ENCODE data around the gene ELP1. TPM values are rescaled to one million over a fixed set of nuclear protein-coding genes. Genes with fewer than 3 reads are reported as not detected.
"Not testable (repeated sequence)": the region's sequence is repeated elsewhere in the genome, so short reads cannot be mapped to it uniquely, and the experiment has no call there.

Gene ELP1
- total and polyA plus RNA-seq, 5 donors: 12.8 to 24.1 (median 21.9) TPM

DNA sequence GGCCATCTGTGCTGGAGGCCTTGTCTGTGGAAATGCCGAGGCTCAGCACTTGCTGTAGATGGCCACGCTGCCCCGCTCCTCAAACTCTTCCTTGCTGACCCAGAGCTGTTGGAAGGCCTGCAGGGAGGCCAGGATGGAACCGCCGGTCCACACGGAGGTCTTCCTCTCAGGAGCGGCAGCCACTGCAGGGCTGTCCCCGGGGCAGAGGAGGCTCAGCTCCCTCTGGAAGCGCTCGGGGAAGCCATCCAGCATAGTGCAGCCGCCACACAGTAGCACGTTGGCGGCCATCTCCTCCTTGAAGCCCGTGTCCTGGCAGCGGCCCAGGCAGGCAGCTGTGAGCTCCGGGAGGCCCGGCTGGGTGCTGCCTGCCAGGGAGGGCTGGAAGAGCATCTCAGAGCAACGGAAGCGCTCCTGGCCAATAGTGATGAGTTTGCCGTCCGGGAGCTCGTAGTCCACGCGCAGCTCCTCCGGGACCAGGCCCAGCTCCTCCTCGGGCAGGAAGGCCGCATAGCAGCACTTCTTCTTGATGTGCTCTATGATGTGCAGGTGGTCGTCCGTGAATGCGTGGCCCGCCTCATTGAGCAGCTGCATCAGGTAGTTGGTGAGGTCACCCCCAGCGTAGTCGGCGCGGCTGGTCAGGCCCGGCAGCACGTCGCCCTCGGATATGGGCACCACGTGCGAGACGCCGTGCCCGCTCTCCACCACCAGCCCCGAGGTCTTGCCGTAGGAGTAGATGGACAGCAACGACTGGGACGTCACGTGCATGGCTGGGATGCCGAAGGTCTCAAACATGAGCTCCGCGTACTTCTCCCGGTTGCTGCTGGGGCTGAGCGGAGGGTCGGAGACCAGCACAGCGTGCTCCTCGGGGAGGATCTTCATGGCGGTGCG, 79.0 kb downstream of the ELP1 start:
- intact Hi-C loops (cut with DNase I): no loop called here
- Histone ChIP-seq H3K9me3 (ENCODE audit: control insufficient read depth, low read length) (no peaks in the 10 kb centered on the region), H3K4me1 (ENCODE audit: control insufficient read depth, insufficient read depth, low read length) (no peaks in the 10 kb centered on the region), H3K27ac (ENCODE audit: low read length) (no peak overlapping the region), H3K27me3 (ENCODE audit: control insufficient read depth, insufficient read depth) (no peaks in the 10 kb centered on the region), H3K4me3 (ENCODE audit: low read length) (no peak overlapping the region)
- WGBS: 89% methylated on average over 59 of the region's 59 CpGs
- ATAC-seq (peak in 1 of 2 donors; percentile 27), DNase-seq (peak in 2 of 3 donors; percentile 59 to 69)

DNA sequence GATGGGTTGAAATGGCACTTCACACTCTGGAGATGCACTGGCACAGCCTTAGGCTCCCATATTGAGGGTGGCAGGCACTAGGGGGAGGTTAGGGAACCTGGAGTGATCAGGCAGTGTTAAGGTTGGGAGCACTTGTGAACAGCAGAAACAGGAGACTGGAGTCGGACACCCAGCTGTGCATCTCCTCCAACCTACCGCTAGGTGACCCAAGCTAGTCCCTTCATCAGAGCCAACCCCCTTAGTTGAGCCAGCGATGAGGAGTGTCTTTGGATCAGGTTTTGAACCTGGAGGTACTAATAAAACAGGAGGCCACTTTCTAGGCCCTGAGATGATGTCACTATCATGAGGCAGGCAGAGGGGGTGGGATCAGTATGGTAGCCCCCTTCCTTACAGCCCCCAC, 79.8 kb downstream of the ELP1 start:
- no peak for ATAC-seq
- no peak for DNase-seq
- WGBS: 92% methylated on average over 3 of the region's 3 CpGs
- H3K27me3 ChIP-seq (ENCODE audit: control insufficient read depth, insufficient read depth): no peaks in the 10 kb centered on the region
- intact Hi-C loops (cut with DNase I): no loop called here
- H3K27ac ChIP-seq (ENCODE audit: low read length): no peak overlapping the region
- no peak overlapping the region for H3K4me3 ChIP-seq (ENCODE audit: low read length)
- H3K9me3 ChIP-seq (ENCODE audit: control insufficient read depth, low read length): no peaks in the 10 kb centered on the region
- H3K4me1 ChIP-seq (ENCODE audit: control insufficient read depth, insufficient read depth, low read length): no peaks in the 10 kb centered on the region

DNA sequence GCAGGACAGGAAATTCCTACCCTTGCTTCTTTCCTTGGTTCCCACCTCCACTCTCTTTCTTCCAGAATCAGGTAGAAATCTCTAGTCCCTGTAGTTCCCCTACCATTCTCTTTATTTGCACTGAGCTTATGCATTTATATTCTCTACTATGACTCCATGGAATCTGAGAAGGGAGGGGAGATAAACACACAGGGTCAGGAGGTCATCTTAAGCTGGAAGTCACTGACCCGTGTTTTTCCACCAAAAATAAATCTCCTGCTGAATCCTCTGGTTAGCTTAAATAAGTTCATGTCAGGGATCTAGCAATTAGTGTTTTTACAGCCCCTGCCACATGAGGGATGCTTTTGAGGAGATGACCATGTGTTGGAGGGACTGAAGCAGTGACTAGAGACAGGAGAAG, 81.8 kb downstream of the ELP1 start:
- no peak for DNase-seq
- intact Hi-C loops (cut with DNase I): no loop called here
- no peaks in the 10 kb centered on the region for H3K9me3 ChIP-seq (ENCODE audit: control insufficient read depth, low read length)
- H3K4me3 ChIP-seq (ENCODE audit: low read length): no peak overlapping the region
- no peaks in the 10 kb centered on the region for H3K27me3 ChIP-seq (ENCODE audit: control insufficient read depth, insufficient read depth)
- peak in 1 of 2 donors; percentile 17 for ATAC-seq
- H3K27ac ChIP-seq (ENCODE audit: low read length): no peak overlapping the region
- 21% methylated on average over 1 of the region's 1 CpG for WGBS
- no peaks in the 10 kb centered on the region for H3K4me1 ChIP-seq (ENCODE audit: control insufficient read depth, insufficient read depth, low read length)

DNA sequence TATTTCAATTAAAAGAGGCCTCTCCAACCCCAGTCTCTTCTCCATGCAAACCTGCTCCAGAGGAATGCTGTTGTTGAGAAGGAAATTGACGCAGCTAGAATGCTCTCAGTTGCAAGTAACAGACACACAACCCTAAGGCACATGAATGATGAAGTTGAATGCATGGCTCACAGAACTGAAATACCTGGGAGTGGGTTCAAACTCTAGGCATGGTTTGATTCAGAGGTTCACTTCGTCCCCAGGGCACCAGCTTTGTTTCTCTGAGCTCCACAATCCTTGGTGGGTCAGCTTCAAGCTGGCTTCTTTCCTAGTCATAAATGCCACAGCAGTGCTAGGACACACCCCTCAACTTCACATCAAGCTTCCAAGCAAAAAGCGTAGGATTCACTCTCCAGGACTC, 82.8 kb downstream of the ELP1 start:
- DNase-seq: no peak
- WGBS: 84% methylated on average over 3 of the region's 3 CpGs
- no peak for ATAC-seq

DNA sequence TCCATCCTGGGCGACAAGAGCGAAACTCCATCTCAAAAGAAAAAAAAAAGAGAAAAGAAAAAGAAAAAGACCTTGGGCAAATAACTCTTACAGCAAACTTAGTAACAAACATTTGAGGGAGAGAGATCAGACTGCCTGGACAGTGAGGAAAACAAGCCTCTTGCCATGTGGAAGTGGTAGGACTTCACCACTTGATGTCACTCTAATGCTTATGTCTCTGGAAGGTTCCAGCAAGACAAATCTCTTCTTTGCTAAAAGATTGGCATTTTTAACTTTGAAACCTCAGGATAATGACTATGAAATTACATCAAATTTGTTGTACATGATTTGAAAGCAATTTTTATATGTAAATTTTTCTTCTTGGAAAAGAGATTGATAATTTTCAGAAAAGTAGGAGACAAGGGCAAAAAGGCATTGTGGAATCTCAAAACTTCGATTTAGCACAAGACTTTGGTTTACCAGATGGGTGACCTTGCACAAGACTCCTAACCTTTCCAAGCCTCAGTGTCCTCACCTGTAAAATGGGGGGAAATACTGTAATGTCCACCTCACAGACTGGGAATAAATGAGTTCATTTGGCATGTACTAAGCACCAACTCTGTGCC, 83.5 kb downstream of the ELP1 start:
- Histone ChIP-seq H3K9me3 (ENCODE audit: control insufficient read depth, low read length) (no peaks in the 10 kb centered on the region), H3K27ac (ENCODE audit: low read length) (no peak overlapping the region), H3K4me1 (ENCODE audit: control insufficient read depth, insufficient read depth, low read length) (no peaks in the 10 kb centered on the region), H3K27me3 (ENCODE audit: control insufficient read depth, insufficient read depth) (no peaks in the 10 kb centered on the region), H3K4me3 (ENCODE audit: low read length) (no peak overlapping the region)
- WGBS: 96% methylated on average over 3 of the region's 3 CpGs
- DNase-seq (no peak), ATAC-seq (no peak)
- intact Hi-C loops (cut with DNase I): no loop called here

More for the DNA sequence above, 82.8 kb downstream of the ELP1 start:
- H3K27ac ChIP-seq (ENCODE audit: low read length): no peak overlapping the region
- H3K4me3 ChIP-seq (ENCODE audit: low read length): no peak overlapping the region
- no peaks in the 10 kb centered on the region for H3K27me3 ChIP-seq (ENCODE audit: control insufficient read depth, insufficient read depth)
- intact Hi-C loops (cut with DNase I): no loop called here
- no peaks in the 10 kb centered on the region for H3K9me3 ChIP-seq (ENCODE audit: control insufficient read depth, low read length)
- H3K4me1 ChIP-seq (ENCODE audit: control insufficient read depth, insufficient read depth, low read length): no peaks in the 10 kb centered on the region

DNA sequence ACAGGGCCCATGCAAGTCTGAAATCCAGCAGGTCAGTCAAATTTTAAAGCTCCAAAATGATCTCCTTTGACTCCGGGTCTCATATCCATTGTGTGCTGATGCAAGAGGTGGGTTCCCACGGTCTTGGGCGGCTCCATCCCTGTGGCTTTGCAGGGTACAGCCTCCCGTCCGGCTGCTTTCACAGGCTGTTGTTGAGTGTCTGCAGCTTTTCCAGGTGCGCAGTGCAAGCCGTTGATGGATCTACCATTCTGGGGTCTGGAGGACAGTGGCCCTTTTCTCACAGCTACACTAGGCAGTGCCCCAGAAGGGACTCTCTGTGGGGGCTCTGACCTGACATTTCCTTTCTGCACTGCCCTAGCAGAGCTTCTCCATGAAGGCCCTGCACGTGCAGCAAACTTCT, 85.6 kb downstream of the ELP1 start:
- H3K27ac ChIP-seq (ENCODE audit: low read length); H3K4me3 ChIP-seq (ENCODE audit: low read length); ATAC-seq; H3K9me3 ChIP-seq (ENCODE audit: control insufficient read depth, low read length); H3K27me3 ChIP-seq (ENCODE audit: control insufficient read depth, insufficient read depth); intact Hi-C loops (cut with DNase I); H3K4me1 ChIP-seq (ENCODE audit: control insufficient read depth, insufficient read depth, low read length): not testable (repeated sequence)
- peak in 1 of 3 donors; percentile 37 for DNase-seq
- 93% methylated on average over 8 of the region's 8 CpGs for WGBS

DNA sequence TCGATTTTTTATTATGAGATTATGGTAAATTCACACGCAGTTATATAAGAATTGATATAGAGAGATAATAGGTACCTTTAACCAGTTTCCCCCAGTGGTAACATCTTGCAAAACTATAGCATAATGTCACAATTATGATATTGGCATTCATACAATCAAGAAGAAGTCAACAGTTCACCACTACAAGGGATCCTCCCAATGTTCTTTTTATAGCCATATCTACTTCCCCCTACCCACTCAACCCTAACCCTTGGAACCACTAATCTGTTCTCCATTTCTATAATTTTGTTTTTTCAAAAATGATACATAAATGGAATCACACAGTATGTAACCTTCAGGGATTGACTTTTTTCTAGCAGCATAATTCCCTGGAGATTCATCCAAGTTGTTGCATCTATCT, 88.0 kb downstream of the ELP1 start:
- 91% methylated on average over 2 of the region's 2 CpGs for WGBS
- H3K4me1 ChIP-seq (ENCODE audit: control insufficient read depth, insufficient read depth, low read length): peaks cover 2% of the 10 kb centered on the region
- H3K9me3 ChIP-seq (ENCODE audit: control insufficient read depth, low read length): no peaks in the 10 kb centered on the region
- intact Hi-C loops (cut with DNase I): no loop called here
- no peak overlapping the region for H3K4me3 ChIP-seq (ENCODE audit: low read length)
- DNase-seq: no peak
- H3K27me3 ChIP-seq (ENCODE audit: control insufficient read depth, insufficient read depth): no peaks in the 10 kb centered on the region
- no peak for ATAC-seq
- H3K27ac ChIP-seq (ENCODE audit: low read length): no peak overlapping the region

DNA sequence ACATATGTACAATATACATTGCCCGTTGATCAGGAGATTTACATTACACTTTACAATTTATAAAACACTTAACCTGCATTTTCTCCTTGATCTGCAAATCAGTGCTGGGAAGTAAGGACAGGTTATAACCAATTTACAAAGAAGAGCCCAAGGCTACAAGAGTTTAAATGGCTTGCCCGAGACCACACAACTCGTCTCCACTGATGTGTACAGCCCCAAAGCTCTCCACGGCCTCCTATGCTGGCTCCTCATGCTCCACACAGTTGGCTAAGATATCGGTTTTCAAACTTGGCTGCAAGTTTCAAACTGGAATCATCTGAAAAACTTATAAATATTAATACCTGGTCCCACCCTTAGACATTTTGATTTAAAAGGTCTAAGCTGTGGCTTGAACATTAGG, 88.4 kb downstream of the ELP1 start:
- Histone ChIP-seq H3K4me1 (ENCODE audit: control insufficient read depth, insufficient read depth, low read length) (peaks cover 2% of the 10 kb centered on the region), H3K9me3 (ENCODE audit: control insufficient read depth, low read length) (no peaks in the 10 kb centered on the region), H3K27ac (ENCODE audit: low read length) (no peak overlapping the region), H3K4me3 (ENCODE audit: low read length) (no peak overlapping the region), H3K27me3 (ENCODE audit: control insufficient read depth, insufficient read depth) (no peaks in the 10 kb centered on the region)
- 78% methylated on average over 5 of the region's 5 CpGs for WGBS
- DNase-seq (no peak), ATAC-seq (no peak)
- intact Hi-C loops (cut with DNase I): no loop called here

DNA sequence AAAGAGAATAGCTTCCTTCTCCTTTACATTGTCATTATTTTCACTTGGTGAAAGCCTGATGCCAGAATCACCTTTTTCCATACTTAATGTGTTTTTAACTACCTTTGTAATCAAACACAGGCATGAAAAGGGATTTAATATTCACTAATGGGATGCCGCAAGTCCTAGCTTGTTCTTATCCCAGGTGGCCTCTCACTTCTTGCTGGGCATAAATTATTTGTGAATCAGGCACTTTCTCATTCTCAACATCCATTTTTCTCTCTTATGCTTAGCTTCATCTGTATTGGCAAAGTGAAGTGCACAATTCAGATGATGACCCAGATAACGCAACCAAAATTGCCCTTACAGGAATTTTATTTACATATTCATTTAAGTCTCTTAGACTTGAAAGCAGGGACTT, 89.1 kb downstream of the ELP1 start:
- 97% methylated on average over 2 of the region's 2 CpGs for WGBS
- H3K4me1 ChIP-seq (ENCODE audit: control insufficient read depth, insufficient read depth, low read length): peaks cover 2% of the 10 kb centered on the region
- H3K9me3 ChIP-seq (ENCODE audit: control insufficient read depth, low read length): no peaks in the 10 kb centered on the region
- intact Hi-C loops (cut with DNase I): no loop called here
- H3K27ac ChIP-seq (ENCODE audit: low read length): no peak overlapping the region
- DNase-seq (no peak), ATAC-seq (no peak)
- no peaks in the 10 kb centered on the region for H3K27me3 ChIP-seq (ENCODE audit: control insufficient read depth, insufficient read depth)
- H3K4me3 ChIP-seq (ENCODE audit: low read length): no peak overlapping the region

DNA sequence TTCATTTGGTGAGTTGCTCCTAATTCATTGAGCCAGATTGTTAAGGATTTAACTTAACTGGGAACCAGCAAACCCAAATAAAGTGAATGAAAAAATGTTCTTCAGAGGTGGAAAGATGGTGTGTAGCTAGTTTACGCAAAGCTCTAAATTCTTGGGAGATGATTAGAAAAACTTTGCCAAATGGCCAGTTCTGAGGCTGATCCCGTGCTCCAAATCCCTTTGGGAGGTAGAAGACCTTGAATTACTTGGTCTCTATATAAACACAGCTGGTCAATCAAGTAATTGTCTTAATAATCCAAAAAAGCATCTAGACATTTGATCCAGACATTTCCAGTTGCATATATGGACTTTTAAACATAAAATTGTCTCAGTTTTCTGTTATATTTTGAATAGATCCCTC, 89.5 kb downstream of the ELP1 start:
- H3K27me3 ChIP-seq (ENCODE audit: control insufficient read depth, insufficient read depth): no peaks in the 10 kb centered on the region
- no peak for ATAC-seq

DNA sequence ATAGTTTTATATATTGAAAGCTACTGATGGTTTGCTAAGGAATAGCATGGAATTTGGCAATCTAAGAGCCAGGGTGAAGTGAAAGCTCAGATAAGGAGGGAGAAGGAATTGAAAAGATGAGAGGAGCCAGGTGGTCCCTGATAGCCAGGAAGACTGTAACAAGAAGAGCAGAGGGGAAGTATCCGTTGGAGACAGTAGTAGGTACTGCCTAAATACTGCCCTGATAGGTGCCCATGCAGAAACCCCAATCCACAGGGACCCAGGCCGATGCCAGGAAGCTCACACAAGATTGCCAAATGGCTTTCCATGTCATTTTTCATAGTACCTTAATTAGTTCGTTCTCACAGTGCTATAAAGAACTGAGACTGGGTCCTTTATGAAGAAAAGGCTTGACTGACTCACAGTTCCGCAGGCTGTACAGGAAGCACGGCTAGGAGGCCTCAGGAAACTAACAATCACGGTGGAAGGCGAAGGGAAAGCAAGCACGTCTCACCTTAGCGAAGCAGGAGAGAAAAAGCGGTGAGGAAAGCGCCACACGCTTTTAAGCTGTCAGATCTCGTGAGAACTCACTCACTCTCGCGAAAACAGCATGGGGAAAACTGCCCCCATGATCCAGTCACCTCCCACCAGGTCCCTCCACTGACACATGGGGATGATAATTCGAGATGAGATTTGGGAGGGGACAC, 91.2 kb downstream of the ELP1 start:
- intact Hi-C loops (cut with DNase I): no loop called here
- WGBS: 61% methylated on average over 16 of the region's 16 CpGs
- H3K27me3 ChIP-seq (ENCODE audit: control insufficient read depth, insufficient read depth): no peaks in the 10 kb centered on the region
- ATAC-seq (no peak), DNase-seq (no peak)
- H3K27ac ChIP-seq (ENCODE audit: low read length): no peak overlapping the region
- H3K4me3 ChIP-seq (ENCODE audit: low read length): no peak overlapping the region
- no peaks in the 10 kb centered on the region for H3K9me3 ChIP-seq (ENCODE audit: control insufficient read depth, low read length)
- H3K4me1 ChIP-seq (ENCODE audit: control insufficient read depth, insufficient read depth, low read length): peaks cover 2% of the 10 kb centered on the region

More for the DNA sequence above, 89.5 kb downstream of the ELP1 start:
- 45% methylated on average over 2 of the region's 2 CpGs for WGBS
- H3K9me3 ChIP-seq (ENCODE audit: control insufficient read depth, low read length): no peaks in the 10 kb centered on the region
- no peak overlapping the region for H3K4me3 ChIP-seq (ENCODE audit: low read length)
- peaks cover 2% of the 10 kb centered on the region for H3K4me1 ChIP-seq (ENCODE audit: control insufficient read depth, insufficient read depth, low read length)
- DNase-seq: no peak
- intact Hi-C loops (cut with DNase I): no loop called here
- H3K27ac ChIP-seq (ENCODE audit: low read length): no peak overlapping the region

Data from right cardiac atrium (tissue), 5 donors.